BJ (cell line): ENCODE data around the gene CYP1A2. TPM values are rescaled to one million over a fixed set of nuclear protein-coding genes. Genes with fewer than 3 reads are reported as not detected.

Experiments used
- CTCF ChIA-PET: fragments of 350-600 bp; formaldehyde crosslinking; extraction: SDS; loops from one replicate; lab custom pipeline; 2021; ENCODE audit warnings: antibody characterized with exemption, inconsistent platforms; lab: Yijun Ruan, JAX
- POLR2A ChIA-PET: fragments of 300-600 bp; sonication (Branson Sonifier 250); formaldehyde crosslinking; extraction: SDS; loops from one replicate; lab custom pipeline; 2021; ENCODE audit warnings: antibody characterized with exemption; lab: Charles Lee
- DNase-seq: peaks from one replicate; pipeline ENCODE4 v3.0.0-alpha.2; 2011; ENCODE audit warnings: low read depth
- H3K27me3 ChIP-seq: 2 replicates; pipeline ENCODE4 v1.6.0; 2011; ENCODE audit warnings: low read length; ENCODE audit not compliant: control insufficient read depth, insufficient read depth
- H3K36me3 ChIP-seq: 2 replicates; pipeline ENCODE4 v1.5.1; 2011; ENCODE audit warnings: low read length; ENCODE audit not compliant: control insufficient read depth, insufficient read depth
- H3K4me3 ChIP-seq: 2 replicates; pipeline ENCODE4 v1.5.1; 2011; ENCODE audit warnings: low read depth, mild to moderate bottlenecking, control low read depth, low read length
- CTCF ChIP-seq: IDR thresholded peaks from 2 replicates; pipeline ENCODE4 v1.5.1; 2011; ENCODE audit warnings: low read depth, mild to moderate bottlenecking, control low read depth, inconsistent platforms, low read length, moderate library complexity; ENCODE audit not compliant: insufficient read depth
- polyA plus RNA-seq: library from polyadenylated mRNA; depleted of rRNA; stranded (reverse); fragments of >200 nt; gene quantifications from 2 replicates; pipeline ENCODE4 v1.2.3, GENCODE V29; 2011

Gene CYP1A2
- polyA plus RNA-seq, 1 experiment, result not detected

DNA sequence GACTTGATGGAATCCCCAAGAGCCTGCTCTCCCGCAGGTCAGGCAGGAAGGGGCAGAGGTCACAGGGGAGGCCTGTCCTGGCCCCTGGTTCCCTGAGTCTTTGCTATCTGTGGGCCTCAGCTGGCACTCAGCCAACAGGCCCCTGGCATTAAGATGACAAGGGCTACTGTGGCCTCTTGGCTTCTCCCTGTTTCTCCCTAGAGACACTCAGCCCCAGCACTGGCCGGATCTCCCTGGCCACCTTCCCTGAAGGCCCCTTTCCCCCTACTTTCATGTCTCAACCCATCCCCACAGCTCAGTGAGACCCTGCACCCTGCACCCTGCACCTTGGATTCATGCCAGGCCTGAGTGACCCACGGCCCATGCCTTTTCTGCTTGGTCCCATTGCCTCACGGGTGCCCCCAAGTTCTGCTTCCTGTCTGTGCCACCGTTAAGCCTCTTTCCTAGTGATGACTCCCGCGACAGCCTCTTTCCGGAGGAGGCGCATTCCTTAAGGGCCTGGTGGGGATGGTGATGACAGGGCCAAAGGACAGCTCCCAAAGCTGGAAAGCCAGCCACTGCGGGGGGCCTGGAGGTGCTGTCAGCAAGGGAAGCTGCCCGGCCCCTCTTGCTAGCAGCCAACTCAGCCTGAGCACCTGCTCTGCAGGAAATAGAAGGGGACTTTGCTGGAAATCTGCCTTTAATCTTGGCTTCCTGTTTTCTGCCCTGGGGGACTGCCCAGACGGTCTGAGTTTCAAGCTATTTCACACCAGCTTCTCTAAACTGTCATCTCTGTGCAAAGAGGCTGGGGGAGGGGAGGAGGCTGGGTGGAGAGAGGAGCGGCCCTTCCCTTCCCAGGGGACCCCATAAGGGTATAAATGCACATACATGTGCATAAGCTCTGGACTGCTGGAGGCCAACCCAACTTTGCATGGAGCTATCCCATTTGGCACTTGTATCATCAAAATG is 28.4 kb downstream of the CYP1A2 start:
- Histone ChIP-seq H3K36me3 (no peaks in the 10 kb centered on the region), H3K4me3 (no peak overlapping the region), H3K27me3 (no peaks in the 10 kb centered on the region)
- DNase-seq, result no peak
- CTCF ChIA-PET, result interaction anchor here (0.6 to 26.9 kb wide), 9 partner anchors 7 to 171 kb away, joined by 3 to 563 read pairs (median 5); no protein-coding TSS in a partner anchor
- no peak for TF ChIP-seq CTCF
- POLR2A ChIA-PET, result no interaction called here

- no peak for DNase-seq
- Histone ChIP-seq H3K4me3 (no peak overlapping the region), H3K36me3 (no peaks in the 10 kb centered on the region), H3K27me3 (no peaks in the 10 kb centered on the region)
- ChIA-PET POLR2A (no interaction called here), CTCF (interaction anchor here (0.6 to 26.9 kb wide), 8 partner anchors 7 to 170 kb away, joined by 3 to 563 read pairs (median 9); no protein-coding TSS in a partner anchor)
- no peak for TF ChIP-seq CTCF
These were observed 29.3 kb downstream of the CYP1A2 start for GRCh38 chr15:74777769-74778598.

- Histone ChIP-seq H3K4me3 (no peak overlapping the region), H3K27me3 (no peaks in the 10 kb centered on the region), H3K36me3 (no peaks in the 10 kb centered on the region)
- POLR2A ChIA-PET, result no interaction called here
- TF ChIP-seq CTCF, result no peak
- CTCF ChIA-PET, result interaction anchor here (0.8 to 26.9 kb wide), 7 partner anchors 8 to 172 kb away, joined by 3 to 563 read pairs (median 62); no protein-coding TSS in a partner anchor
- DNase-seq, result no peak
These were observed 29.9 kb downstream of the CYP1A2 start for GRCh38 chr15:74778599-74778970.

DNA sequence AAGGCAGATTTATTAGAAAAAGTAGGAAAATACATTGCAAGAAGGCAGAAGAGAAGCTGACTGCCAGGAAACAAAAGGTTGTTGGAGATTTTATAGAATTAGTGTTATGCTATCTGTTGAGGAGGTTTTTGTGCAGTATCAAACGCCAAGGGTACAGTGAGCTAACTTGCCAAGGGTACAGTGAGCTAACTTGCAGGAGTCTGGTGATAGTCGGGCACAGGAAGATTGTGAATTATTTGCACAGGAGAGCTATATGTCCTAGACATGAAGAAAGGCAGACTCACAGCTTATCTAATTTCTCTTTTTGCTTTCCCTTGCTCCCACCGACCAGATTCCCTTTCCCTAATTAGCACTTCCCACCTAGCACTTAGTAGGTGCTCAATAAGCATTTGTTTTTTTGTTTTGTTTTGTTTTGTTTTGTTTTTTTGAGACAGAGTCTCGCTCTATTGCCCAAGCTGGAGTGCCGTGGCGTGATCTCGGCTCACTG is 30.6 kb downstream of the CYP1A2 start:
- TF ChIP-seq CTCF, result no peak
- POLR2A ChIA-PET, result no interaction called here
- no peaks in the 10 kb centered on the region for H3K27me3 ChIP-seq
- no peak for DNase-seq
- H3K4me3 ChIP-seq, result no peak overlapping the region
- CTCF ChIA-PET, result interaction anchor here (0.8 to 26.9 kb wide), 7 partner anchors 9 to 171 kb away, joined by 3 to 563 read pairs (median 25); no protein-coding TSS in a partner anchor
- H3K36me3 ChIP-seq, result no peaks in the 10 kb centered on the region
